ENCODE measurements around the gene ENKUR.

The ENKUR gene

DNA sequence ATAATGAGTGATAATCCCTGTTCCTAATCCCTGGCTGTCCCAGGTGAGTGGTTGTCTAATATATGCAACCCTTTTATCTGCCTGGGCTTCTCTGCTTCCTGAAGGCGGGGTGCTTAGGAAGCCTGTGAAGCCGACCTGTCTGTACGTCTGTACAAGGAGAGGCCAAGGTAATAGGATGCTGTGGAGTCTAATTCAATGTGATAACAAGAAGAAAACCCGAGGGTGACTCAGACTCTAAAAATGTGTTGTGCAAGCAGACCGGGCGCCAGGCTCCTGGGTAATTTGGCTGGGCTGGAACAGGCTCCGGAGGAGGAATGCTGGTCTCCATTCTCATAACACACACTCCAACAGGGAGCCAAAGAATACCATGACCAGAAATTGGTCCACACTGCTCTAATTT is 44.0 kb upstream of the ENKUR start:
- TF ChIP-seq, protein P1, sequence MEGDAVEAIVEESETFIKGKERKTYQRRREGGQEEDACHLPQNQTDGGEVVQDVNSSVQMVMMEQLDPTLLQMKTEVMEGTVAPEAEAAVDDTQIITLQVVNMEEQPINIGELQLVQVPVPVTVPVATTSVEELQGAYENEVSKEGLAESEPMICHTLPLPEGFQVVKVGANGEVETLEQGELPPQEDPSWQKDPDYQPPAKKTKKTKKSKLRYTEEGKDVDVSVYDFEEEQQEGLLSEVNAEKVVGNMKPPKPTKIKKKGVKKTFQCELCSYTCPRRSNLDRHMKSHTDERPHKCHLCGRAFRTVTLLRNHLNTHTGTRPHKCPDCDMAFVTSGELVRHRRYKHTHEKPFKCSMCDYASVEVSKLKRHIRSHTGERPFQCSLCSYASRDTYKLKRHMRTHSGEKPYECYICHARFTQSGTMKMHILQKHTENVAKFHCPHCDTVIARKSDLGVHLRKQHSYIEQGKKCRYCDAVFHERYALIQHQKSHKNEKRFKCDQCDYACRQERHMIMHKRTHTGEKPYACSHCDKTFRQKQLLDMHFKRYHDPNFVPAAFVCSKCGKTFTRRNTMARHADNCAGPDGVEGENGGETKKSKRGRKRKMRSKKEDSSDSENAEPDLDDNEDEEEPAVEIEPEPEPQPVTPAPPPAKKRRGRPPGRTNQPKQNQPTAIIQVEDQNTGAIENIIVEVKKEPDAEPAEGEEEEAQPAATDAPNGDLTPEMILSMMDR (IDR thresholded peaks at IDR 0.05; ENCODE audit: borderline replicate concordance, control extremely low read depth, extremely low read depth, insufficient read depth, missing control alignments) = no peak
- in situ Hi-C loops (cut with MboI; ENCODE audit: low sequenced_read_pairs, unreplicated experiment) = no loop called here
- DNase-seq (ENCODE audit: low spot score) = no peak

DNA sequence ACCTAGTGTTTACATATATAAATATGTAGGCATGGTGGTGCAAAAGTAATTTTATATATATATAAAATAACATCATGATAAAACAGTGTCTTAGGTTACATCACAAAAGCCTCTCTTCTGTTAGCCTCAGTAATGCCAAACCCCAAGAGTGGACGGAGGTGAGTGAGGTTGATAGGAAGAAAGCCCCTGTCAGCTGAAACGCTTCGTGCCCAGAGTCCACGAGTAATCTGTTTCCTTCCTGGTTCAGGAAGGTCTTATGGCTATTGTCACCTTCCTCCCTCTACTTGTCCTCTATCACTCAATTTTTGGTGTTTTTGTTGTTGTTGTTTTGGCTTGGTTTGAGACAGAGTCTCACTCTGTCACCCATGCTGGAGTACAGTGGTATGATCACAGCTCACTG is 41.9 kb upstream of the ENKUR start:
- TF ChIP-seq, protein P1 (IDR thresholded peaks at IDR 0.05; ENCODE audit: borderline replicate concordance, control extremely low read depth, extremely low read depth, insufficient read depth, missing control alignments) = no peak
- in situ Hi-C loops (cut with MboI; ENCODE audit: low sequenced_read_pairs, unreplicated experiment) = no loop called here
- DNase-seq (ENCODE audit: low spot score) = no peak

DNA sequence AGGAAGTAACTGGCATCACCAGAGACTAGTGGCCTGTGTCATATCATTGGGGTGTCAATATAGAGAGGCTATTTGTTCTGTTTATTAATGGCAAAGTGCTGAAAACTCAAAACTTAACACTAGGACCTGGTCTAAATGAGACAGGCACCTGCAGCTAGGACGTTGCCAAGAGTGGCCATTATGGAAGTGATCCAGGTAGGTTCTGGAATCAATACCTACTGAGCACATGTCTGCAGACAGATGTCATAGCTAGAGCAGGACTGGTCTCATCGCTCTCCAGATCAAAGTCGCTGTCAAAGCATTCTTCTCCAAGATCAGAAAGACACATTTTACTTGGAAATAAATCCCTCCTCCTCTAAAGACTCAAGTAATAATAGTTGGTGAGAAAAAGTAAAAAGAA is 40.8 kb upstream of the ENKUR start:
- in situ Hi-C loops (cut with MboI; ENCODE audit: low sequenced_read_pairs, unreplicated experiment) = no loop called here
- DNase-seq (ENCODE audit: low spot score) = no peak
- TF ChIP-seq, protein P1 (IDR thresholded peaks at IDR 0.05; ENCODE audit: borderline replicate concordance, control extremely low read depth, extremely low read depth, insufficient read depth, missing control alignments) = no peak

DNA sequence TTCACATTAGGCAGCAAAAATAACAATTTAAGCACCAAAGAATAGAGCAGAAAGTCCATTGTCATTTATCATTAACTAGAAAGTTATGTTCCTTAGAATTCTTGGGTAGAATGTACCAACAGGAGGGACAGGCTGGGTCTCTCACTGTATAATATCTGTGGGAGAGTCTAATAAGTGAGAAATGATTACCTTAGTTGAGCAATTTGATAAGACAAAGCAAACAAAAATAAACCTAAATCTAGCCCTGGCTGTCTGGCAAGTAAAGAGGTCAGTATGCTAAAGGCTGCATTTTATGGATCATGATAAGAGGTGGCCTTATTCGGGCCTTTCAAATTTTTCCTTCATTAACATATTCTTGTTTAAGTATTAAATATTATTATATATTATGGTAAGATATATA is 36.1 kb upstream of the ENKUR start:
- in situ Hi-C loops (cut with MboI; ENCODE audit: low sequenced_read_pairs, unreplicated experiment) = no loop called here
- no peak for DNase-seq (ENCODE audit: low spot score)
- TF ChIP-seq, protein P1 (IDR thresholded peaks at IDR 0.05; ENCODE audit: borderline replicate concordance, control extremely low read depth, extremely low read depth, insufficient read depth, missing control alignments) = no peak

DNA sequence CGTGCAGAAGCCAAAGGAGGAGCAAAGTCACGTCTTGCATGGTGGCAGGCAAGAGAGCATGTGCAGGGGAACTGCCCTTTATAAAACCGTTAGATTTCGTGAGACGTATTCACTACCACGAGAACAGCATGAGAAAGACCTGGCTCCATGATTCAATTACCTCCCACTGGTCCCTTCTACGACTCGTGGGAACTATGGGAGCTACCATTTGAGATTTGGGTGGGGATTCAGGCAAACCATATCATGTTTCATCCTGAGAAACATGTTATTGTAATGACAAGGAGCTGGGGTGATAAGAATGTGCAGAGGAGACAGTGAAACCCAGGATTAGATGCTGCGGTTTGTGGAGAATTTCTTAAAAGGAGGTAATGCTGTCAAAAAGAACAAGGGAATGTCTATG is 34.4 kb upstream of the ENKUR start:
- in situ Hi-C loops (cut with MboI; ENCODE audit: low sequenced_read_pairs, unreplicated experiment) = no loop called here

DNA sequence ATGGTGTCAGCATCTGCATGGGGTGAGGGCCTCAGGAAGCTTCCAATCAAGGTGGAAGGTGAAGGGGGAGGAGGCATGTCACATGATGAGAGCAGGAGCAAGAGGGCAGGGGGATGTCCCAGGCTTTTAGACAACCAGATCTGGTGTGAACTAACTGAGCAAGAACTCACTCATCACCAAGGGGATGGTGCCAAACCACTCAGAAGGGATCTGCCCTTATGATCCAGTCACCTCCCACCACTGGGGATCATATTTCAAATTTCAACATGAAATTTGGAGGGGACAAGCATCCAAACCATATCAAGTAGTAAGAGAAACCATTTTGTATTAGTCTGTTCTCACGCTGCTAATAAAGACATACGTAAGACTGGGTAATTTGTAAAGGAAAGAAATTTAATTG is 34.0 kb upstream of the ENKUR start:
- in situ Hi-C loops (cut with MboI; ENCODE audit: low sequenced_read_pairs, unreplicated experiment) = no loop called here
- no peak for DNase-seq (ENCODE audit: low spot score)
- TF ChIP-seq, protein P1 (IDR thresholded peaks at IDR 0.05; ENCODE audit: borderline replicate concordance, control extremely low read depth, extremely low read depth, insufficient read depth, missing control alignments) = no peak

More for the DNA sequence above, 34.4 kb upstream of the ENKUR start:
- TF ChIP-seq, protein P1 (IDR thresholded peaks at IDR 0.05; ENCODE audit: borderline replicate concordance, control extremely low read depth, extremely low read depth, insufficient read depth, missing control alignments) = no peak
- no peak for DNase-seq (ENCODE audit: low spot score)

DNA sequence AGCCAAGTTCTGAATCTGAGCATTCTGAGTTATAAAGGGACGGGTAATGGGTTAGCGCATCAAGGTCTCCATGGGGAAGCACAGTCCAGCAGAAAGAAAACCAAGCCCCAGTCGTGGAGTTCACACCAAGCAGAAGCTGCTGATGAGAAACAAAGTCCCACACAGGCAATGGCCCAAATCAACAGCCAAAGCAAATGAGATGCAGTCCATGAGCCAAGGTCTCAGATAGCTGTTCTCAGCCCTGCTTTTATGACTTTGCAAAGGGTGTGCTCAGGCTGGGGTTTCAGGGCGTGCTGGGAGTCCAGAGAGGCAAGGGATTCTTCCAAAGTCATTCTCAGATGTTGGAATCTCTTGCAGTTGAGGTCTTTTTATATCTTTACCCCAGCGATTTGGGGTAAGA is 32.5 kb upstream of the ENKUR start:
- TF ChIP-seq, protein P1 (IDR thresholded peaks at IDR 0.05; ENCODE audit: borderline replicate concordance, control extremely low read depth, extremely low read depth, insufficient read depth, missing control alignments) = no peak
- in situ Hi-C loops (cut with MboI; ENCODE audit: low sequenced_read_pairs, unreplicated experiment) = no loop called here
- DNase-seq (ENCODE audit: low spot score) = no peak
